H1 (cell line): ENCODE measurements around the gene GUCY2C. TPM values are rescaled to one million over a fixed set of nuclear protein-coding genes. Genes with fewer than 3 reads are reported as not detected.
A peak's percentile ranks its signal among the peaks of the same experiment; 100 is the strongest.

Source experiments
- CTCF ChIA-PET: fragments of 300-600 bp; sonication (Branson Sonifier 250); formaldehyde crosslinking; loops from one replicate; lab custom pipeline; 2021; ENCODE audit not compliant: partially characterized antibody; lab: Charles Lee
- POLR2A ChIA-PET: fragments of 300-600 bp; sonication (Branson Sonifier 250); formaldehyde crosslinking; loops from one replicate; lab custom pipeline; 2021; ENCODE audit warnings: inconsistent platforms; ENCODE audit not compliant: partially characterized antibody; lab: Charles Lee
- DNase-seq, 2 experiments: peaks; one replicate each; pipeline versions ENCODE4 v3.0.0 to v3.0.0-alpha.2; 2010 to 2022; ENCODE audit warnings: low spot score in 2 of 2, low read depth in 1 of 2, mixed read lengths in 1 of 2
- FAIRE-seq: peaks from 2 replicates; lab custom pipeline; 2011; peaks lifted over from hg19 to GRCh38; lab: Jason Lieb, UNC
- H2AFZ ChIP-seq: 2 replicates; pipeline ENCODE4 v1.8.1; 2012; ENCODE audit warnings: low read length, inconsistent platforms
- H2AK5ac ChIP-seq: 2 replicates; pipeline ENCODE4 v1.6.1; 2013; ENCODE audit warnings: low read depth, low read length
- H2BK120ac ChIP-seq: replicated peaks from 2 replicates; pipeline ENCODE3; 2013; ENCODE audit warnings: low read depth, low read length, inconsistent platforms
- H2BK12ac ChIP-seq: 2 replicates; pipeline ENCODE4 v1.6.1; 2013; ENCODE audit warnings: low read depth, low read length
- H2BK15ac ChIP-seq: 2 replicates; pipeline ENCODE4 v1.6.1; 2013; ENCODE audit warnings: low read length
- H2BK20ac ChIP-seq: 2 replicates; pipeline ENCODE4 v1.6.1; 2013; ENCODE audit warnings: low read length
- H2BK5ac ChIP-seq: 2 replicates; pipeline ENCODE4 v1.6.1; 2013; ENCODE audit warnings: low read depth, low read length
- H3K14ac ChIP-seq: 2 replicates; pipeline ENCODE4 v1.6.1; 2013; ENCODE audit warnings: inconsistent platforms; ENCODE audit not compliant: insufficient read length
- H3K18ac ChIP-seq: 2 replicates; pipeline ENCODE4 v1.6.1; 2013; ENCODE audit warnings: low read length; ENCODE audit errors: extremely low read depth
- H3K23ac ChIP-seq: 2 replicates; pipeline ENCODE4 v1.6.1; 2013; ENCODE audit warnings: inconsistent platforms; ENCODE audit not compliant: insufficient read length
- H3K23me2 ChIP-seq: 2 replicates; pipeline ENCODE4 v1.6.1; 2013; ENCODE audit warnings: low read depth, low read length
- H3K27ac ChIP-seq: 2 replicates; pipeline ENCODE4 v1.6.1; 2011; ENCODE audit warnings: low read depth, low read length, inconsistent platforms
- H3K27me3 ChIP-seq, 4 experiments: replicated peaks in 1 of 4; 1 replicate in 1 of 4; 2 replicates in 3 of 4; pipeline versions ENCODE4 v1.6.1 to v1.8.1; 2011 to 2013; ENCODE audit warnings: low read length in 3 of 4, mild to moderate bottlenecking in 3 of 4, inconsistent platforms in 2 of 4, mixed read lengths in 2 of 4, moderate library complexity in 1 of 4; ENCODE audit not compliant: control insufficient read depth in 3 of 4, insufficient read depth in 3 of 4; ENCODE audit errors: extremely low read depth in 1 of 4
- H3K36me3 ChIP-seq, 4 experiments: 2 replicates each; pipeline versions ENCODE4 v1.6.1 to v1.8.1; 2011 to 2013; ENCODE audit warnings: mild to moderate bottlenecking in 4 of 4, low read length in 3 of 4, moderate library complexity in 2 of 4, control low read depth in 1 of 4, inconsistent platforms in 1 of 4; ENCODE audit not compliant: insufficient read depth in 4 of 4, control insufficient read depth in 2 of 4
- H3K4ac ChIP-seq: replicated peaks from 2 replicates; pipeline ENCODE3; 2013; ENCODE audit warnings: low read length, low read depth, mixed read lengths, inconsistent platforms; ENCODE audit not compliant: insufficient read length
- H3K4me1 ChIP-seq, 4 experiments: replicated peaks in 1 of 4; 1 replicate in 1 of 4; 2 replicates in 3 of 4; pipeline versions ENCODE4 v1.6.1 to v1.8.1; 2011 to 2013; ENCODE audit warnings: low read length in 3 of 4, inconsistent platforms in 2 of 4, mixed read lengths in 1 of 4; ENCODE audit not compliant: insufficient read depth in 4 of 4, control insufficient read depth in 3 of 4
- H3K4me2 ChIP-seq, 2 experiments: 2 replicates each; pipeline versions ENCODE4 v1.6.1 to v1.8.1; 2011 to 2013; ENCODE audit warnings: low read depth in 2 of 2, low read length in 2 of 2, control low read depth in 1 of 2, inconsistent platforms in 1 of 2, mild to moderate bottlenecking in 1 of 2; ENCODE audit not compliant: insufficient read depth in 1 of 2
- H3K4me3 ChIP-seq, 4 experiments: fragments of 200-600, 300-600 bp in 1 of 4; sonication (generic), shearing (Covaris generic), sonication (Bioruptor Twin) in 1 of 4; 2 replicates each; pipeline versions ENCODE4 v1.5.1 to v1.8.1; 2011 to 2016; ENCODE audit warnings: low read length in 4 of 4, low read depth in 3 of 4, control low read depth in 2 of 4, inconsistent platforms in 2 of 4, mild to moderate bottlenecking in 2 of 4, mixed read lengths in 1 of 4, moderate library complexity in 1 of 4; ENCODE audit not compliant: insufficient read depth in 2 of 4; ENCODE audit errors: extremely low read depth in 1 of 4
- H3K56ac ChIP-seq: replicated peaks from 2 replicates; pipeline ENCODE3; 2013; ENCODE audit warnings: low read depth, mild to moderate bottlenecking, mixed read lengths, low read length, inconsistent platforms; ENCODE audit not compliant: insufficient read length
- H3K79me1 ChIP-seq: 2 replicates; pipeline ENCODE4 v1.6.1; 2013; ENCODE audit warnings: low read depth, low read length, control low read depth
- H3K79me2 ChIP-seq, 2 experiments: 2 replicates each; pipeline versions ENCODE4 v1.6.1 to v1.8.1; 2012 to 2013; ENCODE audit warnings: low read length in 2 of 2, mild to moderate bottlenecking in 2 of 2, inconsistent platforms in 1 of 2; ENCODE audit not compliant: insufficient read depth in 2 of 2, control insufficient read depth in 1 of 2
- H3K9ac ChIP-seq, 4 experiments: replicated peaks in 1 of 4; 1 replicate in 1 of 4; 2 replicates in 3 of 4; pipeline versions ENCODE4 v1.6.1 to v1.8.1; 2011 to 2013; ENCODE audit warnings: low read depth in 3 of 4, low read length in 3 of 4, control low read depth in 2 of 4, mild to moderate bottlenecking in 2 of 4, moderate library complexity in 2 of 4, inconsistent platforms in 1 of 4; ENCODE audit errors: extremely low read depth in 1 of 4
- H3K9me3 ChIP-seq, 2 experiments: 2 replicates each; pipeline versions ENCODE4 v1.6.1 to v1.8.1; 2012 to 2013; ENCODE audit warnings: mild to moderate bottlenecking in 2 of 2, moderate library complexity in 2 of 2, control low read depth in 1 of 2, inconsistent platforms in 1 of 2, low read depth in 1 of 2, low read length in 1 of 2, mixed read lengths in 1 of 2; ENCODE audit not compliant: insufficient read depth in 2 of 2
- H4K20me1 ChIP-seq, 2 experiments: replicated peaks in 1 of 2; 2 replicates each; pipeline versions ENCODE3 to v1.8.1; 2011 to 2013; ENCODE audit warnings: inconsistent platforms in 2 of 2, low read length in 2 of 2, mild to moderate bottlenecking in 1 of 2; ENCODE audit not compliant: insufficient read depth in 2 of 2, control insufficient read depth in 1 of 2
- H4K5ac ChIP-seq: 2 replicates; pipeline ENCODE4 v1.6.1; 2013; ENCODE audit warnings: low read length, low read depth, mixed read lengths, inconsistent platforms; ENCODE audit not compliant: insufficient read length
- H4K8ac ChIP-seq: 2 replicates; pipeline ENCODE4 v1.8.0; 2013; ENCODE audit warnings: mild to moderate bottlenecking, moderate library complexity, low read length, inconsistent platforms; ENCODE audit not compliant: insufficient read depth; ENCODE audit errors: extremely low read depth
- H4K91ac ChIP-seq: replicated peaks from 2 replicates; pipeline ENCODE3; 2013; ENCODE audit warnings: low read length, mixed read lengths, inconsistent platforms; ENCODE audit not compliant: insufficient read length
- ASH2L ChIP-seq: fragments of 200-600, 300-600 bp; sonication (generic); IDR thresholded peaks from one replicate; pipeline ENCODE4 v1.7.1; 2017; ENCODE audit warnings: low read length
- EGR1 ChIP-seq: IDR thresholded peaks from 2 replicates; pipeline ENCODE4 v1.6.1; 2011; ENCODE audit warnings: low read depth, low read length, borderline replicate concordance
- GTF2F1 ChIP-seq: IDR thresholded peaks from 2 replicates; pipeline ENCODE4 v1.6.1; 2012; ENCODE audit warnings: low read depth, low read length, improper control_type of control experiment, borderline replicate concordance
- KDM4A ChIP-seq: IDR thresholded peaks from one replicate; pipeline ENCODE4 v1.7.1; 2012; ENCODE audit warnings: low read depth, mild to moderate bottlenecking, moderate library complexity, low read length, inconsistent platforms; ENCODE audit not compliant: severe bottlenecking
- SIRT6 ChIP-seq: IDR thresholded peaks from one replicate; pipeline ENCODE4 v1.7.1; 2012; ENCODE audit warnings: low read length, inconsistent platforms
- SUZ12 ChIP-seq: fragments of 200-600 bp; sonication (generic); IDR thresholded peaks from 2 replicates; pipeline ENCODE4 v1.6.1; 2012; ENCODE audit warnings: mild to moderate bottlenecking, inconsistent platforms, low read length, moderate library complexity, mixed read lengths
- TCF12 ChIP-seq: IDR thresholded peaks from 2 replicates; pipeline ENCODE4 v1.6.1; 2011; ENCODE audit warnings: low read depth, mild to moderate bottlenecking, low read length
- YY1 ChIP-seq: IDR thresholded peaks from 2 replicates; pipeline ENCODE4 v1.6.1; 2011; ENCODE audit warnings: low read depth, mild to moderate bottlenecking, low read length
- ZNF274 ChIP-seq: IDR thresholded peaks from 2 replicates; pipeline ENCODE4 v1.7.0; 2012; ENCODE audit warnings: low read length, borderline replicate concordance; ENCODE audit errors: extremely low read depth
- WGBS, 2 experiments: shearing (Covaris generic) in 1 of 2; methylation state at CpG; one replicate each; pipeline versions ENCODE4 v1.1.6 to v1.1.7; 2013 to 2015; ENCODE audit warnings: low lambda C conversion rate in 2 of 2, mixed read lengths in 2 of 2, inconsistent platforms in 1 of 2, low coverage in 1 of 2, missing lambda C conversion rate in 1 of 2; ENCODE audit not compliant: insufficient replicate concordance in 2 of 2, insufficient coverage in 1 of 2, insufficient read length in 1 of 2; ENCODE audit errors: extremely low coverage in 1 of 2, missing lambda C conversion rate in 1 of 2; 5-methylcytosine and 5-hydroxymethylcytosine counted together
- polyA plus RNA-seq, 7 experiments: library from polyadenylated mRNA; depleted of rRNA in 3 of 7; stranded (reverse) in 5 of 7; unstranded in 2 of 7; fragments of >200 nt in 5 of 7; fragments of 200-250 nt in 2 of 7; gene quantifications; 1 replicate in 5 of 7; 2 replicates in 1 of 7; 4 replicates in 1 of 7; pipeline versions ENCODE4 v1.2.1 to v1.2.3, GENCODE V29; 2011 to 2013; ENCODE audit warnings: missing spikeins in 2 of 7, mixed read lengths in 2 of 7
- total RNA-seq: library from RNA; stranded (reverse); fragmentation: NEBNext Ultra II Directional; extraction: Animal tissue kit (Norgen Biotek cat#: 25700); gene quantifications from 2 replicates; pipeline ENCODE4 v1.2.1, GENCODE V29; 2021
- TF ChIP-seq, protein P1 (sequence below), 3 experiments: IDR thresholded peaks; 1 replicate in 2 of 3; 2 replicates in 1 of 3; pipeline versions ENCODE4 v1.5.1 to v1.6.1; 2011; ENCODE audit warnings: low read length in 3 of 3, mild to moderate bottlenecking in 3 of 3, inconsistent platforms in 2 of 3, low read depth in 1 of 3, moderate library complexity in 1 of 3; ENCODE audit not compliant: insufficient read depth in 1 of 3; ENCODE audit errors: control extremely low read depth in 1 of 3
- TF ChIP-seq, protein P2 (sequence below): IDR thresholded peaks from 2 replicates; pipeline ENCODE4 v1.6.1; 2012; ENCODE audit warnings: inconsistent platforms

The GUCY2C gene
- total and polyA plus RNA-seq, 2 of the 8 experiments (the other 6 are each of a cell fraction or from before 2014, with no cell fraction given) = 1.9 to 3.2 TPM

- Histone ChIP-seq H3K79me1 (no peaks in the 10 kb centered on the region), H3K79me2 (no peaks in the 10 kb centered on the region), H3K14ac (no peak overlapping the region), H2AFZ (no peak overlapping the region), H2BK20ac (no peak overlapping the region), H2BK5ac (no peak overlapping the region), H3K4me3 (no peak overlapping the region), H4K5ac (no peak overlapping the region), H4K20me1 (no peaks in the 10 kb centered on the region), H3K27me3 (no peaks in the 10 kb centered on the region), H2AK5ac (no peak overlapping the region), H4K8ac (no peak overlapping the region), H3K23me2 (no peaks in the 10 kb centered on the region; the same call in 1 of the 2 replicates), H3K23ac (no peak overlapping the region), H3K36me3 (no peaks in the 10 kb centered on the region), H3K27ac (no peak overlapping the region), H2BK120ac (no peak overlapping the region), H3K56ac (no peak overlapping the region), H3K4ac (no peak overlapping the region), H4K91ac (no peak overlapping the region), H3K4me2 (no peak overlapping the region), H3K18ac (no peak overlapping the region), H3K4me1 (peaks cover 0 to 3% (median 0%) of the 10 kb centered on the region in 4 experiments; a peak in 1 of 7 replicates), H2BK15ac (no peak overlapping the region), H3K9ac (no peak overlapping the region), H3K9me3 (no peaks in the 10 kb centered on the region), H2BK12ac (0 out of 2 replicates have a peak overlapping the region, but pooled peaks have one; percentile 39)
- 92% methylated on average over 3 of the region's 3 CpGs; no CpG with 5 or more reads in 1 of the 2 experiments for WGBS, 2 experiments
- CTCF ChIA-PET = interaction anchor here (0.6 to 2.0 kb wide), 4 partner anchors 21 to 112 kb away, joined by 4 to 6 read pairs (median 5); no protein-coding TSS in a partner anchor
- DNase-seq (no peak), FAIRE-seq (no peak)
- POLR2A ChIA-PET = interaction anchor here (0.6 to 1.8 kb wide), 5 partner anchors 16 to 159 kb away, joined by 3 to 5 read pairs (median 3); a partner anchor contains a TSS
- TF ChIP-seq GTF2F1 (no peak), ZNF274 (no peak), SIRT6 (no peak), YY1 (no peak), TCF12 (no peak), KDM4A (no peak), EGR1 (no peak), SUZ12 (no peak), ASH2L (no peak)
- TF ChIP-seq, protein P1, sequence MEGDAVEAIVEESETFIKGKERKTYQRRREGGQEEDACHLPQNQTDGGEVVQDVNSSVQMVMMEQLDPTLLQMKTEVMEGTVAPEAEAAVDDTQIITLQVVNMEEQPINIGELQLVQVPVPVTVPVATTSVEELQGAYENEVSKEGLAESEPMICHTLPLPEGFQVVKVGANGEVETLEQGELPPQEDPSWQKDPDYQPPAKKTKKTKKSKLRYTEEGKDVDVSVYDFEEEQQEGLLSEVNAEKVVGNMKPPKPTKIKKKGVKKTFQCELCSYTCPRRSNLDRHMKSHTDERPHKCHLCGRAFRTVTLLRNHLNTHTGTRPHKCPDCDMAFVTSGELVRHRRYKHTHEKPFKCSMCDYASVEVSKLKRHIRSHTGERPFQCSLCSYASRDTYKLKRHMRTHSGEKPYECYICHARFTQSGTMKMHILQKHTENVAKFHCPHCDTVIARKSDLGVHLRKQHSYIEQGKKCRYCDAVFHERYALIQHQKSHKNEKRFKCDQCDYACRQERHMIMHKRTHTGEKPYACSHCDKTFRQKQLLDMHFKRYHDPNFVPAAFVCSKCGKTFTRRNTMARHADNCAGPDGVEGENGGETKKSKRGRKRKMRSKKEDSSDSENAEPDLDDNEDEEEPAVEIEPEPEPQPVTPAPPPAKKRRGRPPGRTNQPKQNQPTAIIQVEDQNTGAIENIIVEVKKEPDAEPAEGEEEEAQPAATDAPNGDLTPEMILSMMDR (IDR thresholded peaks at IDR 0.05; ENCODE audit: control extremely low read depth in 1 of 3, insufficient read depth in 1 of 3, low read depth in 1 of 3, low read length in 3 of 3) = no peak
- TF ChIP-seq, protein P2, sequence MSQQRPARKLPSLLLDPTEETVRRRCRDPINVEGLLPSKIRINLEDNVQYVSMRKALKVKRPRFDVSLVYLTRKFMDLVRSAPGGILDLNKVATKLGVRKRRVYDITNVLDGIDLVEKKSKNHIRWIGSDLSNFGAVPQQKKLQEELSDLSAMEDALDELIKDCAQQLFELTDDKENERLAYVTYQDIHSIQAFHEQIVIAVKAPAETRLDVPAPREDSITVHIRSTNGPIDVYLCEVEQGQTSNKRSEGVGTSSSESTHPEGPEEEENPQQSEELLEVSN = no peak
These were observed 84.1 kb downstream of the GUCY2C start for GRCh38 chr12:14612250-14612649.
